Skeletal muscle satellite cell (primary cell): ENCODE data around the gene MON1A.

ENCODE experiments used
- H3K27me3 ChIP-seq: 2 replicates; pipeline ENCODE4 v1.7.0; 2013; ENCODE audit warnings: low read length; ENCODE audit not compliant: control insufficient read depth, insufficient read depth
- H3K36me3 ChIP-seq: 2 replicates; pipeline ENCODE4 v1.7.0; 2013; ENCODE audit warnings: mild to moderate bottlenecking, control low read depth, low read length; ENCODE audit not compliant: insufficient read depth
- H3K4me1 ChIP-seq: 2 replicates; pipeline ENCODE4 v1.7.0; 2013; ENCODE audit warnings: low read length; ENCODE audit not compliant: control insufficient read depth, insufficient read depth
- H3K4me2 ChIP-seq: 2 replicates; pipeline ENCODE4 v1.7.0; 2013; ENCODE audit warnings: mild to moderate bottlenecking, low read length
- H3K4me3 ChIP-seq: 2 replicates; pipeline ENCODE4 v1.7.0; 2013; ENCODE audit warnings: low read length
- H3K9ac ChIP-seq: 2 replicates; pipeline ENCODE4 v1.7.0; 2013; ENCODE audit warnings: mild to moderate bottlenecking, low read depth, low read length, moderate library complexity
- H3K9me3 ChIP-seq: replicated peaks from 2 replicates; pipeline ENCODE4 v1.7.0; 2013; ENCODE audit warnings: mild to moderate bottlenecking, control low read depth, low read length

Gene MON1A

DNA sequence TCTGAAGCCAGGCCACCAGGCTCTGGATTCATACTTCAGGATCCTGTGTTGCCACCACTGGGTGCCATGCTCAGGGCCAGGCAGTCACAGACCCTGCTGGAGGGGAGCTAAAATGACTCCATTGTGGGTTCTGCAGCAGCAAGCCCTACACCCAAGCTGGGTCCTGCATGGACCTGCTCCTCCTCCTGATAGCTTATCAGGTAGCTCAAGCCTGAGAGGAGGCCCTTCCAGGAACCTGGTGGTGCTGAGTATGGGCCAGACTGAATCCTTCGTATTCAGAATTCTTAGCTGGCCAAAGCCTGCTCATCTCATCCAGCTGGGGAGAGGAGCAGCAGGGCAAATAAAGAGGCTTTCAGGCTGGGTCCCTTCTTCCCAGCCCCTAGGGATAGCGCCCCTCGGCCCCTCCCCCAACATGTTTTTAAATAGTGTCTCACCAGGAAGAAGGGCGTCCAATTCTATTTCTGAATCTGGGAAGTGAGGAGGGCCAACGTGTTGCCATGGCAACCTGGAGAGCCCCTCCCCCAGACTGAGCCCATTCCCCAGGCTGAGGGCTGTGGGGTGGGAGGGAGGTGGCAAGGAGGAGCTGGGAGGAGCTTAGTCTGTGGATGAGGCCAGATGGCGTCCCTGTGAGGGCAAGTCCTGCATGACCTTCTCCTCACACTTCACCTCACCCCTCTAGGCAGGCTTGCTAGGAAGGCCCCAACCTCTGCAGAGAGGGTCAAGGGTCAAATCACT lies 48.9 kb downstream of the MON1A start:
- H3K36me3 ChIP-seq = no peaks in the 10 kb centered on the region
- peaks cover 30% of the 10 kb centered on the region for H3K27me3 ChIP-seq
- H3K4me1 ChIP-seq = no peaks in the 10 kb centered on the region
- H3K9ac ChIP-seq = no peak overlapping the region
- H3K9me3 ChIP-seq = no peaks in the 10 kb centered on the region
- no peak overlapping the region for H3K4me3 ChIP-seq
- no peak overlapping the region for H3K4me2 ChIP-seq

DNA sequence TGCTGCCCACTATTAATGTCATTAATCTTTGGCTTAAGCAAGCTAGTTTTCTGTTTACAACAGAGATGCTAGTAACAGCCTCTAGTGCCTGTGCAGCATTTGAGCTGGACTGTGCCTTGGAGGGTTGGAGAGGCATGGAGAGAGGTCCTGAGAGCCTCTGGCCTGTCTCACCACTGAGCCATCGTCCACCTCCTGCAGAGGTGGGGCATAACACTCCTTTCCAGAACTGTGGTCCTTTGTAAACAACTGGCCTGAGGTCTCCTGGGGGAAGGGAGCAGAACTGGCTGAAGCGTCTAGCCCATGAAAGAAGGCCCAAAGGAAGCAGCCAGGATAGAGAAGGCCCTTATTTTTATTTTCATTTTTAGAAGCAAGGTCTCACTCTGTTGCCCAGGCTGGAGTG lies 49.9 kb downstream of the MON1A start:
- no peaks in the 10 kb centered on the region for H3K36me3 ChIP-seq
- H3K4me2 ChIP-seq = no peak overlapping the region
- peaks cover 29% of the 10 kb centered on the region for H3K27me3 ChIP-seq
- H3K4me3 ChIP-seq = no peak overlapping the region
- no peaks in the 10 kb centered on the region for H3K9me3 ChIP-seq
- no peaks in the 10 kb centered on the region for H3K4me1 ChIP-seq
- no peak overlapping the region for H3K9ac ChIP-seq

DNA sequence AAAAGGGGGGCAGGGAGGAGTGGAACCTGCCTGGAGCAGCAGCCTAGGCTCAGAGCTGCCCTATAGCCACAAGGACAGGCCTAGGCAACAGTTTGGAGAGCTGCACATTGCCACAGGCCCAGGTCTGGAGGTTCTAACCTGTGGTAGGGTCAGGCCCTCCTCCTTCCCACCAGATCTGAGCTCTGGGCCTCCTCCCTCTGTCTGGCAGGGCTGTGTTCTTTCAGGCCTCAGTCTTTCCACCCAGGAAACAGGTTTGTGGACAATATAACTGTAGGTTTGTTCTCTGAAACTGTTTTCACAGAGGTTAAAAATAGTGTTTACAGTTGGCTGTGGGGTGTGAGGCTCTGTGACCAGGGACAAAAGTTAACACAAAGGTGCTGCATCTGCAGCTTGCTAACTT lies 50.9 kb downstream of the MON1A start:
- Histone ChIP-seq H3K4me3 (no peak overlapping the region), H3K9ac (no peak overlapping the region), H3K9me3 (no peaks in the 10 kb centered on the region), H3K36me3 (no peaks in the 10 kb centered on the region), H3K27me3 (peaks cover 34% of the 10 kb centered on the region), H3K4me2 (no peak overlapping the region), H3K4me1 (no peaks in the 10 kb centered on the region)

DNA sequence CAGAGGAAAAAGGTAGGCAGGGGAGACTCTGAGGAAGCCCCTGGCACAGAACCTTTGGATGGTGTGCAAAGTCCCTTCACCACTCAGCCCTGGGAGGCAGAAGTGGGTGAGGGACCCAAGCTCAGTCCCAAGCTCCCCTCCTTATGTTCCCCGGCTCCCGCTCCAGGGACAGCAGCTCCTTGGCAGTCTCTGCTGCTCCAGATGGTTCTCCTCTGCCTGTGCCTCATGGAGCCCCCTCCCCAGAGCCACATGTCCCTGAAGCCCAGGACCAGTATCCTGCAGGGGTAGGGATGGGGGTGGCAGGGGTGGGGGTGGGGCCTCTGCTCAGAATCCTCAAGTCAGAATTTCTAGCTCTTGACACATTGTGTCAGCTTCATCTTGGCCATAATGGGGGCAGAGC lies 51.9 kb downstream of the MON1A start:
- Histone ChIP-seq H3K4me1 (no peaks in the 10 kb centered on the region), H3K36me3 (no peaks in the 10 kb centered on the region), H3K9me3 (no peaks in the 10 kb centered on the region), H3K4me3 (no peak overlapping the region), H3K4me2 (no peak overlapping the region), H3K27me3 (peaks cover 34% of the 10 kb centered on the region), H3K9ac (no peak overlapping the region)

DNA sequence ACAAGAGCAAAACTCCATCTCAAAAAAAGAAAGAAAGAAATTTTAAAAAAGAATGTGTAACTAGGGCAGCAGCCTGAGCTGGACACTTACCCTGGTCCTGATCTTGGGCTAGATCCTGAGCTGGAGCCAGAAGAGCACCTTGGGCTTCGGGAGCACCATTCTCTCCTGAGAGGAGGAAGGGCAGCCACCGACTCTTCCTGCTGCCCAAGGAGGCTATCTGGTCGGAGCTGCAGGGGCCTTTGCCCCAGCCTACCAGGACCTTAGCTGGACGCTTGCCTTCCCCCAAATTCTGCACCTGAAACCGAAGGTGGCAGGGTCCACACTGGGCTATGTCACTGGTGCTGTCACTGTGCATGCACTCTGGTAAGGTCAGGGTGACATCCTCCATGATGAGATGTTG lies 53.0 kb downstream of the MON1A start:
- no peak overlapping the region for H3K4me3 ChIP-seq
- H3K9ac ChIP-seq = no peak overlapping the region
- H3K27me3 ChIP-seq = peaks cover 33% of the 10 kb centered on the region
- H3K4me2 ChIP-seq = no peak overlapping the region
- H3K9me3 ChIP-seq = no peaks in the 10 kb centered on the region
- no peaks in the 10 kb centered on the region for H3K36me3 ChIP-seq
- no peaks in the 10 kb centered on the region for H3K4me1 ChIP-seq

DNA sequence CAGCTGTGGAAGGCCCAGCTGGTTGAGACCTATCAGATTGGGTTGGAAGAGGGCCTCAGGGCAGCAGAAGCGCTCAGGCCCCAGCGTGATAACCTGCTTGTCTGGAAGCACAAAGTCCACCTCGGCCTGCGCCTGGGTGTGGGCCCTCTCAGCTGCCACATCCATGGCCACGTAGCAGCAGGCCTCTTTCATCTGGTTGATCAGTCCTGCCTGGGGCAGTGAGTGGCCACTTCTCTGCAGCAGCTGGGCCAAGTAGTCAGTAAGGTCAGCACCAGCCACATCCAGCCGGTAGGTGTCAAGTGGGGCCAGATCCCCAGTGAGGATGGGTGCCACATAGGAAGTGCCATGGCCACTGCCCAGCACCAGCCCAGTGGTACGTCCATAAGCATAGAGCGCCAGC lies 56.0 kb downstream of the MON1A start:
- no peak overlapping the region for H3K4me2 ChIP-seq
- H3K4me1 ChIP-seq = peaks cover 7% of the 10 kb centered on the region

DNA sequence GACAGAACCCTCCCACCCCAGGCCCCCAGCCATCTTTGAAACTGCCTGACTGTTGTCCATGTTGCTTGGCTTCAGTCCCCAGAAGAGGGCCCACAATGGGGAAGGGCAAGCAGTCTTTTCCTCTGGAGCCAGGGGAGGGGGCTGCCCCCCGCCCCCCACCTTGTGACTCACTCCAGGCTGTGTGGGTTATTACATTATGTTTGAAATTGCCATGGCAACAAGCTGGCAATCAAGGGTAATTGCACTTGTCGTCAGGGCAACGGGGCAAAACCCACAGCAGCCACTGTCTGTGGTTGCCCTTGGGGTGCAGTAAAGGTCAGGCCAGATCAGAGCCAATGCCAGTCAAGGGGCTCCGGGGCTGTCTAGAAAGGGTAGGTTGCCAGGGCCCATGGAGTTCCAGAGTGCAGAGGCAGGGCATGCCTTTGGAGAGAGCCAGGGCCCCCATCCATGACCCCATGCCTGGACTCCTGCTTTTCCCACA lies 56.8 kb downstream of the MON1A start:
- Histone ChIP-seq H3K4me2 (no peak overlapping the region), H3K9me3 (no peaks in the 10 kb centered on the region), H3K9ac (no peak overlapping the region), H3K36me3 (no peaks in the 10 kb centered on the region), H3K4me1 (peaks cover 7% of the 10 kb centered on the region), H3K27me3 (peaks cover 62% of the 10 kb centered on the region), H3K4me3 (no peak overlapping the region)

More for the DNA sequence above, 56.0 kb downstream of the MON1A start:
- no peaks in the 10 kb centered on the region for H3K36me3 ChIP-seq
- no peak overlapping the region for H3K9ac ChIP-seq
- no peak overlapping the region for H3K4me3 ChIP-seq
- H3K27me3 ChIP-seq = peaks cover 55% of the 10 kb centered on the region
- H3K9me3 ChIP-seq = no peaks in the 10 kb centered on the region

DNA sequence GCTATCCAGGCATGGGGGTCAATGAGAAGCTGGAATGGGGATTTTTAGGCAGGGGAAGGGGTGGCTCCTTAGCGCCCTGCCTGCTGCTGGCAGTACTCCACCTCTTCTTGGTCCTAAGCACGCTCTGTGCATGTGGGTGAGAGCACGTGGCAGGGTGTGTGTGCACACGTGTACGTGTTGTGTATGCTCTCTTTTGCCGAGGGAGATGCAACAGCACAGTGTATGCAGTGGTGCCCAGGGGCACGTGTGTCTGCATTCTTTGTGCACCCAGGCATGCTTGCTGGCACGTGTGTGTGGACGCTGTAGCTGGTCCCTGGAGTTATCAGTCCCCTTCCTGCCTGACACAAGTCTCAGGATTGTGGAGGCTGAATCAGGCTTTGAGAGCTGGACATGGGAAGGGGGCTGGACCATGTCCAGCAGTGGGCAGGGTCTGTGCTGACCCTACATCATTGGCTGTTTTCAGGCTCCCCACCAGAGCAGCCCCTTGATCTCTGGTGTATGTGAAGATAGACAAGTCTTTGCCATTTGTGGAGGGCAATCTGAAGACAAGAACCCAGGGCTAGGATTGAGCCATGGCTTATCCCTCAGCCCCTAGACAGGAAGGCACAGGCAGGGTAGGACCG lies 58.0 kb downstream of the MON1A start:
- Histone ChIP-seq H3K4me2 (no peak overlapping the region), H3K4me3 (no peak overlapping the region), H3K9ac (no peak overlapping the region), H3K27me3 (peaks cover 63% of the 10 kb centered on the region), H3K9me3 (no peaks in the 10 kb centered on the region), H3K4me1 (peaks cover 7% of the 10 kb centered on the region), H3K36me3 (no peaks in the 10 kb centered on the region)

DNA sequence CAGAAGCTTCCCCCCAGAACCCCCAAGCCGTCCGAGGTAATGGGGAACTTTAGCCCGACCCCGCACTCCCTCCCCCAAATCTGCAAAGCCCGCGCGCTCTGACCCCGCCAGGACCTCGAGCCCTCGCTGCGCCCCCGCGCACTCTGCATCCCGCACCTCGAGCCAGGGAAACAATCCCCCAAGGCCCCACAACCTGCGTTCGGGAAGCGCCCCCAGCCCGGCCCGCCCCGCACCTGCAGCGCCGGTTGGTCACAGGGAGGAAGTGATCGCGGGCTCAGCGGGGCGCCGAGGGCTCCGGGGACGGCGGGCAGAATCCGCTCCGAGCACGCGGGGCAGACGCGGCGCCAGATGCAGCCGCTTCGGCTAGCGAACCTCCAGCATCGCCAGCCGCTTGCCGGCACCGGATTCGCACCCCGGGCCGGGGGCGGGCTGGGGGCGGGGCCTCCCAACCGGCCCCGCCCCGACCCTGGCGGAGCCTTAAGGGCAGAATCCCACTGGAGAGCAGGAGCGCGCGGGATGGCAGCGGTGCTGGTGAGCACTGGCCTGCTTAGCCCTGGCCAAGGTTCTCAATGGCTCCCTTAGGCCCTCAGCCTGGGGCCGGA lies 60.0 kb downstream of the MON1A start, which contains the start of gene CAMKV:
Gene CAMKV (minus strand): TSS at position 382 of the 602 bp plus-strand sequence. CDS start 7,518 bp downstream, outside the sequence.
- H3K4me3 ChIP-seq = no peak within 1 kb of the TSS
- no peaks in the 10 kb centered on the region for H3K36me3 ChIP-seq
- peak within 1 kb of the TSS; percentile 62 for H3K4me2 ChIP-seq
- peaks cover 78% of the 10 kb centered on the region for H3K27me3 ChIP-seq
- H3K9me3 ChIP-seq = no peaks in the 10 kb centered on the region
- H3K4me1 ChIP-seq = peaks cover 7% of the 10 kb centered on the region
- no peak within 1 kb of the TSS for H3K9ac ChIP-seq

DNA sequence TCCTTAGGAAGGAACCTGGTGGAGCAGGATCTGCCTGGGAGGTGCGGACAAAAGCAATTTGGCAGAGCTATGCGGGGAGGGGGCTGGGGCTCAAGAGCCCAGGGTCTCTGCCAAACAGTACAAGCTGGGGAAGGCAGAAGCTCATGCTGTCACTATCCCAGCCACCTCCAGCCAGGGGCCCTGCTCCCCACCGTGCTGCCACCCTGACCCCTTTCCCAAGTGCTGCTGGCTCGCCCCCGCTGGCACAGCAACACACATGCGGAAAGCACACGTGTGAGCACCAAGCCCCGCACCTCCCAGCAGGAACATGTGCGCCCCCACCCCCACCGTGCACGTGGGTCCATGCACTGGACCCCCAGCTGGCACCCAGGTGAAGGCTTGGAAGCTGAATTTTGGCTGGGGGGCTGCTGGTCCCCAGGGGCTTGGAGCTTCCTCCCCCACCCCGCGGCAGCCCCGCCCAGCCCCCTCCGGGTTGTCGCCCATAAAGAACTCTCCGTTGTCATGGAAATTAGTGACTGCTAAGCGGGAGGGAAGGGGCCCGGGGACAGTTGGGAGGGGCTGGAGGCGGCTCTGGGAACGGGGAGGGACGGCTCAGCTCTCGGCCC lies 60.6 kb downstream of the MON1A start:
- no peaks in the 10 kb centered on the region for H3K36me3 ChIP-seq
- peak overlapping the region; percentile 62 for H3K4me2 ChIP-seq
- no peaks in the 10 kb centered on the region for H3K9me3 ChIP-seq
- peaks cover 7% of the 10 kb centered on the region for H3K4me1 ChIP-seq
- H3K27me3 ChIP-seq = peaks cover 80% of the 10 kb centered on the region
- no peak overlapping the region for H3K9ac ChIP-seq
- no peak overlapping the region for H3K4me3 ChIP-seq

DNA sequence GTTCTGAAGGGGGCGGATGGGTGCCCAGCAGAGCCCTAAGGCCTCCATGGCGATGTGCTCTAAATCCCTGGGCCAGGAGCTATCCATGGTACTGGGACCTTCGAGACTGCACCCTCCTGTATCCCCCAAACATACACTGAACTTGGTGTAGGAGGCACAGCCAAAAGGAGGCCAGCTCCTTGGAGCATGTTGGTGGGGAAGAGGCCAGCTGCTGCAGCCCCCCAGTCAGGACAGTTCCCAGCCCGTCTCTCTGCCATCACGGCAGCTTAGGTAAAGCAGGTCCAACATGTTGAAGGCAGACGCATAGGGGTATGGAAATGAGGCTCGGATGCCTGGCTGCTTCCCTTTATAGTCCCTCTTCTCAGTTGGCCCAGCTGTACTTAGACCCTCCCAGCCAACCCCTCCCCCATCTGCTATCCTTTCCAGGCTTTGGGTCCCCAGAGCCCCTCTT lies 61.7 kb downstream of the MON1A start:
- Histone ChIP-seq H3K9me3 (no peaks in the 10 kb centered on the region), H3K27me3 (peaks cover 88% of the 10 kb centered on the region), H3K4me3 (no peak overlapping the region), H3K36me3 (no peaks in the 10 kb centered on the region), H3K4me1 (peaks cover 7% of the 10 kb centered on the region), H3K9ac (no peak overlapping the region), H3K4me2 (no peak overlapping the region)
